ENCODE measurements around the gene MRLN.
"Not testable (repeated sequence)": the region's sequence is repeated elsewhere in the genome, so short reads cannot be mapped to it uniquely, and the experiment has no call there.

The MRLN gene

DNA sequence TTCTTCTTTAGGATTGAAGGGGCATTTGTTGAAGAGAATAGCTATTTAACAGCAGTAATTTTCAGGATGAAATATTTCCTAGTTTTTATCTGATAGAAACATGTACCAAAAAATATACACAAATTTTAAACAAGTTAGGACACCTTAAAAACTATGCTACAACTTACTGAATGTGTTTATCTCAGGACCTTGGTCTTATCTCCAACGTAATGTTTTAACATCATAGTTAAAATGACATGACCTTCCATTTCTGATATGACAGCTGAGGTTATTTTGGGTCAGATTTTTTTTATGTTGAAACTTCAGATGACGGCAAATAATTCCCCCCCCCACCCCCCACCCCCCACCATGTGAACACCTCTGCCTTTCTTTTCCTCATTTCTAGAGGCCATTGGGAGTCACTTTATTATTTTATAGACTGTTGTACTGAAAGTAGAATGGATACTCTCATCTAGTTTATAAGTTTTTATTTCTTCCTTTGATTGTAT is 8.0 kb downstream of the MRLN start:
- DNase-seq (ENCODE audit: low read depth in 2 of 2), result no peak

DNA sequence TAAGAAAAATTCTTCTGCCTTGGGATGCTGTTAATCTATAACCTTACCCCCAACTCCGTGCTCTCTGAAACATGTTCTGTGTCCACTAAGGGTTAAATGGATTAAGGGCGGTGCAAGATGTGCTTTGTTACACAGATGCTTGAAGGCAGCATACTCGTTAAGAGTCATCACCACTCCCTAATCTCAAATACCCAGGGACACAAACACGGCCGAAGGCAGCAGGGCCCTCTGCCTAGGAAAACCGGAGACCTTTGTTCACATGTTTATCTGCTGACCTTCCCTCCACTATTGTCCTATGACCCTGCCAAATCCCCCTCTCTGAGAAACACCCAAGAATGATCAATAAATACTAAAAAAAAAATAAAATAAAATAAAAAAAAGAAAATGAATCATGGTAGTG is 8.5 kb downstream of the MRLN start:
- not testable (repeated sequence) for DNase-seq (ENCODE audit: low read depth in 2 of 2)

DNA sequence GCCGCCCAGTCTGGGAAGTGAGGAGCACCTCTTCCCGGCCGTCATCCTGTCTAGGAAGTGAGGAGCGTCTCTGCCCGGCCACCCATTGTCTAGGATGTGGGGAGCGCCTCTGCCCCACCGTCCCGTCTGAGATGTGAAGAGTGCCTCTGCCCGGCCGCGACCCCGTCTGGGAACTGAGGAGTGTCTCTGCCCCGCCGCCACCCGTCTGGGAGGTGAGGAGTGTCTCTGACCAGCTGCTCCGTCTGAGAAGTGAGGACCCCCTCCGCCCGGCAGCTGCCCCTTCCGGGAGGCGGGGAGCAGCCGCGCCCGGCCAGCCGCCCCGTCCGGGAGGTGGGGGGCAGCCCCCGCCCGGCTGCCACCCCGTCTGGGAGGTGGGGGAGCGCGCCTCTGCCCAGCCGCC is 9.1 kb downstream of the MRLN start:
- DNase-seq (ENCODE audit: low read depth in 2 of 2), result not testable (repeated sequence)

GRCh38 chr10:59741583-59741982 is 11.7 kb downstream of the MRLN start:
- no peak for DNase-seq (ENCODE audit: low read depth in 2 of 2)

DNA sequence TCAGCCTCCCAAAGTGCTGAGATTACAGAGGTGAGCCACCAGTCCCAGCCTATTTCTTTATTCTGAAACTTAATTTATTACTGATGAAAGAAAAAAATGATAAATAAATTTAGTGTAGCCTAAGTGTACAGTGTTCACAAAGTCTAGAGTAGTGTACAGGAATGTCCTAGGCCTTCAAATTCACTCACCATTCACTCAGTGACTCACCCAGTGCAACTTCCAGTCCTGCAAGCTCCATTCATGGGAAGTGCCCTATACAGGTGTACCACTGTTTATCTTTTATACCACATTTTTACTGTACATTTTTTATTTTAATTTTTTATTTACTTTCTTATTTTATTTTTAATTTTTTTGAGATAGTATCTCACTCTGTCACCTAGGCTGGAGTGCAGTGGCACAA is 12.2 kb downstream of the MRLN start:
- DNase-seq (ENCODE audit: low read depth in 2 of 2), result no peak

GRCh38 chr10:59736749-59737148 is 16.5 kb downstream of the MRLN start:
- no peak for DNase-seq (ENCODE audit: low read depth in 2 of 2)

DNA sequence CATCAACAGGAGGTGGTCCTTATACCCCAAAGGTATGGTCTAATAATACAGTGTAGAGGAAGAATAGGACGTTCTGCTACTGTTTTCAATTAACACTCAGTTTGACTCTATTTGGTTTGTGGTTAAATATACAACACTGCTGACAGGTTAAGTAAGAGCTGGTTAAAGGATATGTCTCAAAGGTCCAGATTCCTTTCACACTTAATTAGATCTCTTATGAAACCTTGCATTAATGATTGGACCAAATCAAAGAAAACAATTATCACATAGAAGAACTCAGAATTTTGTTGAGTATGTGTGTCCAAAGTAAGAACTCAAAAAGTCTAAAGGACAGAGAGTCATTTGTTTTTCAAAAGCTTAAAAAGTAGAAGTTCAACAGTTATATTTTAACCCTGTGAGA is 18.0 kb downstream of the MRLN start:
- no peak for DNase-seq (ENCODE audit: low read depth in 2 of 2)

- no peak for DNase-seq (ENCODE audit: low read depth in 2 of 2)
These were observed 19.2 kb downstream of the MRLN start for GRCh38 chr10:59734014-59734462.

- DNase-seq (ENCODE audit: low read depth in 2 of 2), result not testable (repeated sequence)
These were observed 19.8 kb downstream of the MRLN start for GRCh38 chr10:59733321-59734013.

DNA sequence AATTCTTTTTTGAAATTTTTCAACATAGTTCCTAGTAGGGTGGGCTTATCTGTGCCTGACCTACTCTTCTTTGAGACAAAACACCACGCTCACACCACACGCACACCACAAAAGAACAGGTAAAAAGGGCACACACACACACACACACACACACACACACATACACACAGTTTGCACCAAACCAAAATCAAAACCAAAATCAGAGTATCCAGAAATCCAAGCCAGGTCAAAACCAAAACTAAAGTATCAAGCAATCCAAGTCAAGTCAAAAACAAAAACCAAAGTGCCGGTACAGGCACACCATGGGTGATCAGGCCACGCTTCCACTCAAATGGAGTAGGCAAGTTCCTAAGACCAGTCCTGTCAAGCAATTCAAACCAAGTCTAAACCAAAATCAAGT is 20.4 kb downstream of the MRLN start:
- DNase-seq (ENCODE audit: low read depth in 2 of 2), result not testable (repeated sequence)

- not testable (repeated sequence) for DNase-seq (ENCODE audit: low read depth in 2 of 2)
These were observed 24.1 kb downstream of the MRLN start for GRCh38 chr10:59729167-59729566.

- DNase-seq (ENCODE audit: low read depth in 2 of 2), result no peak
These were observed 28.9 kb downstream of the MRLN start for GRCh38 chr10:59724098-59724938.

- no peak for DNase-seq (ENCODE audit: low read depth in 2 of 2)
These were observed 32.9 kb downstream of the MRLN start for GRCh38 chr10:59720377-59720776.

GRCh38 chr10:59719374-59719773 is 33.9 kb downstream of the MRLN start:
- no peak for DNase-seq (ENCODE audit: low read depth in 2 of 2)

DNA sequence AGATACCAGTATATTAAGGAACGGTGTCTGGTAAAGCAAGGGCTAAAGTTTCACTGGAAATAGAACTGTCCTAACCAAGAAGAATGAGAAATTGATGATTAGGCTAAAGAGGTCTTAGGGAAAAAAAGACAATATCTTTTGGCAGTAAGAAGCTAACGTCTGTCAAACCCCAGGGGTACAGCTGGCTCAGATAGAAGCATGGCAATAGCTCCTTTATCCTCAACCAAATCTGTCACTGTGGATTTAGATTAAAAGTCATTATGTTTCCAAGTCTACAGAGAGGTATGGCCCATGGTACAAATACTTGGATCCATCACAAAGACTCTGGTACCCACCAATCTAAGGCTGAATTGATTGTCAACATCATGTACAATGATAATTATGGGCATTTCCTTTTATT is 35.0 kb downstream of the MRLN start:
- DNase-seq (ENCODE audit: low read depth in 2 of 2), result no peak

DNA sequence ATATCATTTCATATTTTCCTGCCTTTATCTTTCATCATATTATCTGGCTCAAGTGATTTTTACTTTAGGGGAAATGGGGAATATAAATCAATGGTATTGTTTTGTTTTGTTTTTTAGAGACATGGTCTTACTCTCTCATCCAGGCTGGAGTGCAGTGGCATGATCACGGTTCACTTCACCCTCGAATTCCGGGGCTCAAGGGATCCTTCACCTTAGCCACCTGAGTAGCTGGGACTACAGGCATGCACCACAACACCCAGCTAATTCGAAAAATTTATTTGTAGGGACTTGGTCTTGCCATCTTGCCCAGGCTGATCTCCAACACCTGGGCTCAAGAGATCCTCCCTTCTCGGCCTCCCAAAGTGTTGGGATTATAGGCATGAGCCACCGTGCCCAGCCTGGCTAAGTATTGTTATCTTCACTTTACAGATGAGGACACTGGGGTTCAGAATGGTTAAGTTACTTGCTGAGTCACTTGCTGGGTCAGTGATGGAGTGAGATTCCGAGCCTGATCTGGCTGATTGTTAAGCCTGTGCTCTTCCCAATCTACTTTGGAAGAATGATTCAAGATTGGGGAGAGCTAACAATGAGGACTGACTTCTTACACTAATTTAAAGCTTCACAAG is 39.9 kb downstream of the MRLN start:
- DNase-seq (ENCODE audit: low read depth in 2 of 2), result no peak

GRCh38 chr10:59711871-59712494 is 41.3 kb downstream of the MRLN start:
- no peak for DNase-seq (ENCODE audit: low read depth in 2 of 2)

- peak in 1 of 2 donors; percentile 34 for DNase-seq (ENCODE audit: low read depth in 2 of 2)
These were observed 43.7 kb downstream of the MRLN start, which contains the start of gene SLC16A9 for GRCh38 chr10:59709395-59710125. SLC16A9 (minus strand) TSS chr10:59709850; CDS start chr10:59684291, 25,559 bp downstream.

DNA sequence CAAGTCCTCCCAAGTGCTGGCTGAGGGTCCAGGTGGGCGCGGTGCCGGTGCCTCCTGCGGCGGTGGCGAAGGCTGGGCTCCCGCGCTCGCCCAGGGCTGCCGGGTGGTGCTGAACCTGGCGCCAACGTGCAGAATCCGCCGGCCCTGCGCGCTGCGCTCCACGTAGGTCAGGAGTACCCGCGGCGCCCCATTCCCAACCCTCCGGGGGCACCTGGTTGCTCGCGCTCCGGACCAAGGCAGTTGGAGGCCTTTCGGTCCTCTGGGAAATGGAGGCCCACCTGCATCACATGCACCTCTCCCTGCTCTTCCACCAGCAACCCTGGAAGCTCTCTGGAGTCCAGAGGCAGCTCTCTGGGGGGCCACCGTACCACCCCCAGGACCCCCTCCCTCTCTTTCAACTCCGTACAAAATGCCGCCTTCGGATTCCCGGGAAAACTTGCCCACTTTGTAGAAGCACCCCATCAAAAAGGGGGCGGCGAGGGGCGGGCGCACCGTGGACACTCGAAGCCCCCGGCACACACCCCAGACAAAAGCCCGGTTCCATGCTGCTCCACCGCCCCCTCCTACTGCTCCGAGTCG is 44.4 kb downstream of the MRLN start:
- DNase-seq (ENCODE audit: low read depth in 2 of 2), result peak in 1 of 2 donors; percentile 1

DNA sequence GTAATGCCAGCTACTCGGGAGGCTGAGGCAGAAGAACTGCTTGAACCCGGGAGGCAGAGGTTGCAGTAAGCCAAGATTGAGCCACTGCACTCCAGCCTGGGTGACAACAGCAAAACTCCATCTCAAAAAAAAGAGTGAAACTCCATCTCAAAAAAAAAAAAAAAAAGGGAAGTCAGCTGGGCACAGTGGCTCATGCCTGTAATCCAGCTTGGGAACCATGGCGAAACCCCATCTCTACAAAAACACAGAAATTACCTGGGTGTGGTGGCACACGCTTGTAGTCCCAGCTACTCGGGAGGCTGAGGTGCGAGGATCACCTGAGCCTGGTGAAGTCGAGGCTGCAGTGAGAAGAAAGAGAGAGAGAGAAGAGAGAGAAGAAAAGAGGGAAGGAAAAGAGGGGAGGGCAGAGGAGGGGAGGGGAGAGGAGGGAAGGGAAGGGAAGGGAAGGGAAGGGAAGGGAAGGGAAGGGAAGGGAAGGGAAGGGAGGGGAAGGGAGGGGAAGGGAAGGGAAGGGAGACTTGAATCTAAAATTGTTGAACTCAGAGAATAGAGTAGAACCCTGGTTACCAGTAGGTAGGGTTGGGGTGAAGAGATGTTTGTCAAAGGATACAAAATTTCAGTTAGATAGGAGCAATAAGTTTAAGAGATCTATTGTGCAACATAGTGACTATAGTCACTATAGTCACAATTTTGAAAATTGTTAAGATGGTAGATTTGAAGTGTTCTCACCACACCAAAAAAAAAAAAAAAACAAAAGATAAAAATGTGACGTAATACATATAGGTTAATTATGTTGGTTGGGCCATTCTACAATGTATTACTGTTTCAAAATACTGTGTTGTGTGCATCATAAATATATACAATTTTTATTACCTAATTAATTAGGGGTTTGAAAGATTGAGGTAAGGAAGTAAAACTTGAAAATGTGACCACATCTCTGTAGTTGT is 46.1 kb downstream of the MRLN start:
- DNase-seq (ENCODE audit: low read depth in 2 of 2), result no peak
